NOMO-1 treated with DMSO at 0.1 percent for 48 hours (cell line): ENCODE measurements around the gene NFIC.
A peak's percentile ranks its signal among the peaks of the same experiment; 100 is the strongest.

Source experiments
- DNase-seq: peaks from one replicate; lab custom pipeline; 2025; ENCODE audit not compliant: unreplicated experiment; lab: John Stamatoyannopoulos, UW

NFIC gene

GRCh38 chr19:3481241-3482090 is 115.1 kb downstream of the NFIC start:
- no peak for DNase-seq

DNA sequence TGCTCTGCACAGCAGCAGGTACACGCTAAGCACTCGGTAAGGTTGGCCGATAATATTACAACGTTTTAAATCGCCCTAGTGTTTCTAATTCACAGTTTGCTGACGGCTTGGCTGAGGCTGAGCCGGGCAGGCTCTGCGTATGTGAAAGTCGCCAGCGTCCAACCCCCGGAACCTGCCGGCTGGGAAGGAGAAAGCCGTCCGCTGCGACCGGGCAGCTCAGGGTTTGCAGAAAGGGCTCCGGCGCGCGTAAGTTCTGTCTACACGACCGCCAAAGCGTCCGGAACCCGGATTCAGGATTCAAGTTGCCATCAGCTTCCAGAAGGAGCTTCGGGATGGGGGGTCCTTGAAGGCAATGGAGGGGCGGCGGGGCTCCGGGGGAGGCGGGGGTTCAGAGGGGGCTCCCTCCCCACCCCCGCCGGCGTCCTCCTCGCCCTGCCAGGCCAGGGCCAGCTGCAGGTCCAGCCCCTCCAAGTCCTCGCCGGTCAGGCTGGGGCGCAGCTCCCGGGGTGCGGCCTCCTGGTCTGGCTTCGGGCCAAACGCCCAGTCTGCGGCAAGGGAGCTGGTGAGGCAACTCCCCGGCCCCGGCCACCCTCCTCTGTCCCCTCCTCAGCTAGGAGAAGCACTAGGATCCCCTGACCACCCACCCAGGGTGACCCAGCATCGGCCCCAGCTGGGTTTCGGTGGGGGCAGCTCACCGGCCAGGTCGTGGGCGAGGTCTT is 116.3 kb downstream of the NFIC start:
- DNase-seq: no peak

- DNase-seq: no peak
Measured at GRCh38 chr19:3483226-3483628, 116.8 kb downstream of the NFIC start, which contains the start of gene SMIM44. TSS of gene SMIM44 (minus strand) at chr19:3483441. CDS start at chr19:3483403, 38 bp downstream.

DNA sequence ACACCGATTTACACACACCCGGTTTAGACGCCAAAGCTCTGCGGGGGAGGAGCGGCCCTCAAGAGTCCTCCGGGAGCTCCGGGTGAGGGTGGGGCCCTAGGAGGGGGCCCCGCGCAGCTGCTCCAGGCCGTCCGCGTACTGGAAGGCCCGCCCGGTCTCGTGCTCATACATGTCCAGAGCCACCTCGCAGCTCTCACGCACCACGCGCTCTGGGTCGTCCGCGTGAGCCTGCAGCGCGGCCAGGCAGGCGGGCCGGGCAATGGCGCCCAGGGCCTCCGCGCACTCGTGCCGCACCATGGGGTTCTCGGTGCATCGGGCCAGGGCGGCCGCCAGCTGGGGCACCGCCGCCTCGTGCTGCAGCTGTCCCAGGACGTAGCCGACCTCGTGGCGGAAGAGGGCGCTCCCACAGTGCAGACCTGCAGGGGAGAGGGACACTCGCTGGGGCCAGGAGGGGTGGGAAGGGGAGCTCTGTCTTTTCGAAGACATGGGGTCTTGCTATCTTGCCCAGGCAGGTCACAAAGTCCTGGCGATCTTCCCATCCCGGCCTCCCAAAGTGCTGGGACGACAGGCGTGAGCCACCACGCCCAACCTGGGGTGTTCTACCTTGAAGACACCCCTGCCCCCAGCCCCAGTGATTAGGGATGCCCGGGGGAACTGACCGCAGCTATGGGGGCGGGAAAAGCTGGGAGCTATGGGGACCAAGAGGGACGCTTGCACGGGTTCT is 125.2 kb downstream of the NFIC start:
- DNase-seq: no peak

DNA sequence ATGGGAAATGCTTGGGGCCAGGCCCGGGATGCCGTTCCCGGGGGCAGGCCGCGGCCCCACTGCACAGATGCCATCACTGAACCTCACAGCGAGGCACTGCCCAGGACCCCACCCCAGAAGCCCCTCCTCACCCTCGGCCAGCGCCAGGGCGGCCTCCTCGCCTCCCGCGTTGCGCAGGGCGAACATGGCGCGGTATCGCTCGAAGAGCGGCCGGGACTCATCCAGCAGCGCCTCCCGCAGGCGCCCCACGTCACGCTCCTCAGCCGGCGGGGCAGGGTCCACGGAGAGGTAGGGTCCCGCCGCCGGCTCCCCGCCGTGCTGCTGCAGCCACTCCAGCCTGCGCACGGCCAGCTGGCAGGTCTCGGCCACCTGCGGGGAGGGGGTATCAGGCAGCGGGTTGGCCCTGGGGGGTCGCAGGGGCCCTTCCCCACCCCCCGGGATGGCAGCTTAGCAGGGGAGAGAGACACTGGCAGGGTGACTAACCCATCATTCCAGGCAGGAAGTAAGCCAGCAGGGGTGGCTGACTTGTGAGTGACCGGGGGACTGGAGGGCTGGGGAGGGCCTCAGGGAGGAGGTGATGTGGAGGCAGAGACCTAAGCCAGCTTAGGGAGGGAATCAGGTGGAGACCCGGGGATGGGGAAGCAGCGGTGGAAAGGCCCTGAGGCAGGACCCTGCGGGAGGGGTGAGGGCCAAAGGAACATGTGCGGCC is 125.9 kb downstream of the NFIC start:
- no peak for DNase-seq

DNA sequence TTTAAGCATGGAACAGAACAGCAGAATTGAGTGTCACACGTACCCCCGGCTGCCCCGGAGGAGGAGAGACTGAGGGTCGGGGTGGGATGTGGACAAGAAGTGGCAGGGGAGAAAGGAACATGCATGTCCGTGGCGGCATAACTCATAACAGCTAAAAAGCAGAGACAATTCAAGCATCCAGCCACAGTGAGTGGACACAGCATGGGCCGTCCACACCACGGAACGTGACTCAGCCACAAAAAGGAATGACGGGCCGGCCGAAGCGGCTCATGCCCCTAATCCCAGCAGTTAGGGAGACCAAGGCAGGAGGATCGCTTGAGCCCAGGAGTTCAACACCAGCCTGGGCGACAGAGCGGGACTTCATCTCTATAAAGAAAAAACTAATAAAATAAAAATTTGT is 126.5 kb downstream of the NFIC start:
- no peak for DNase-seq

- no peak for DNase-seq
Measured at GRCh38 chr19:3493651-3494050, 127.3 kb downstream of the NFIC start.

DNA sequence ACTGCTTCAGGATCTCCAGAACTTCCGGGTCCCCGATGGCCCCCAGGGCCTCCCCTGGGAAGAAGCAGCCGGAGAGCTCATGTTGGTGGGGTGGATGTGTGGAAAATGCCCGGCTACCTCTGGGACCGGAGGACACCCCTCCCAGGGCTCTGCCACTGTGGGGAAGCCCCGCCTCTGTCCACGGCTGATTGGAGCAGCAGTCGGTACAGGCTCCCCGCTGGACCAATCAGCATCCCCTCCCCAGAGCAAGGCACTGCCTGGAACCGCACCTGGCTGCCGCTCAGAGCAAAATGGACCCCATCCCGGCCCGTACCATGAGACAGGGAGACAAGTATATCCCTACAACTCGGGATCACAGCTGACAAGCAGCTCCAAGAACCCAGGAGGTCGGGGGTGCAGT is 127.7 kb downstream of the NFIC start:
- no peak for DNase-seq

- DNase-seq: no peak
Measured at GRCh38 chr19:3494559-3494958, 128.2 kb downstream of the NFIC start.

DNA sequence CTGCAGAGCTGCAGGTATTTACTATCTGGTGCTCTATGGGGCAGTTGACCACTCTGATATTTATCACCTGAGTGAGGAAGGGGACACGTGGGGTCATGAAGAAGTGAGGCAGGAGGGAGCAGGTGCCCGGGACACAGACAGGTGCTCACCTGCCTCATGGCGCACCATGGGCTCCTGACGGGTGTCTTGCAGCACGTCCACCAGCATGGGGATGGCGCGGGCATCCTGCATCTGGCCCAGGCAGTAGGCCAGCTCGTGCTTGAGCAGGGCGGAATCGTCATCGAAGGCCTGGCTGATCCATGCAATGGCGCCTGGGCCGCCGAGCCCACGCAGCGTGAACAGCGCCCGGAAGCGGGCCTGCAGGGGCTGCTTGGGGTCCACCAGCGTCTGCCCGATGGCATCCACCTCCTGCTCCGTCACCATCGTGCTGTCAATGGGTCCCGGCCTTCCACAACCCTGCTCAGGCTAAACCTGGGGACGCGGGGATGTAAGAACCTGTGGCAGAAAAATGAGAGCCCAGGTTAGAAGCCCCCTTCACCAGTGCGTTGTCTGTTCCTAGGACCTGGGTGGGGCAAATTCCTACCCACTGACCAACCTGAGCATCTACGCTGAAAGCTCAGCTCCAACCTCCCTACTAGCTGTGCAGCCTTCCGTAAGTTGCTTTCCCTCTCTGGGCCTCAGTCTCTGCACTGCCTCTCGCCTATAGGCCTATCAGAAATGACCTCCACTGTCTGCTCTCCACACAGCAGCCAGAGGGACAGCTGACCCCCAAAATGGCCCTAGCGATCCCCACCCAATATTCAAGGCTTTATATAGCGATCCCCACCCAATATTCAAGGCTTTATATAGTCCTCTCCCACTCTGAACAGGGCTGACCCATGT is 130.2 kb downstream of the NFIC start:
- DNase-seq: no peak

GRCh38 chr19:3497757-3498520 is 131.6 kb downstream of the NFIC start:
- DNase-seq: no peak

GRCh38 chr19:3499738-3500428 is 133.5 kb downstream of the NFIC start:
- DNase-seq: no peak

- peak; percentile 93 for DNase-seq
Measured at GRCh38 chr19:3500429-3501101, 134.2 kb downstream of the NFIC start, which contains the start of gene DOHH. TSS of gene DOHH (minus strand) at chr19:3500674. CDS start at chr19:3496814, 3,860 bp downstream.

- no peak for DNase-seq
Measured at GRCh38 chr19:3501780-3502179, 135.4 kb downstream of the NFIC start.

DNA sequence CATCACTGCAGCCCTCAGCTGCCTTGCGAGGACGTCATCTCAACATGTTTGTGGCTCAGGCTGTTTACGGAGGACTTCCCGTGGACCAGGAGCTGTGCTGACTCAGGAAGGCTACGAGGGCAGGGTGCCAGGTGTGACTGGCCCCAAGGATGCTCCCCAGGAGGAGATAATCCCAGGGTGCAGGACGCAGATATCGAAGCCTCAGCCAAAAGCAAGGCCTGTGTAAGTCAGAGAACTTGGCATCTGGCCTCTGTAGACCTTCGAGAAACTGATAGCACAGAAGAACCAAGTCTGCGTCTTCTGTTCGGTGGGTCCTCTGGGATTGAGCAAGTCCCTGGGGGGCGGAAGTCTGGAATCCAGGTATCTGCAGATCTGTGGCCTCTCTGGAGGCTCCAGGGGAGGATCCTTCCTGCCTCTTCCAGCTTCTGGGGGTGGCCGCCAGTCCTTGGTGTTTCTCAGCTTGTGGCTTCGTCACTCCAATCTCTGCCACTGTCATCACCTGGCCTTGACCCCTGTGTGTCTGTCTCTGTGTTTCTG is 136.7 kb downstream of the NFIC start:
- no peak for DNase-seq

DNA sequence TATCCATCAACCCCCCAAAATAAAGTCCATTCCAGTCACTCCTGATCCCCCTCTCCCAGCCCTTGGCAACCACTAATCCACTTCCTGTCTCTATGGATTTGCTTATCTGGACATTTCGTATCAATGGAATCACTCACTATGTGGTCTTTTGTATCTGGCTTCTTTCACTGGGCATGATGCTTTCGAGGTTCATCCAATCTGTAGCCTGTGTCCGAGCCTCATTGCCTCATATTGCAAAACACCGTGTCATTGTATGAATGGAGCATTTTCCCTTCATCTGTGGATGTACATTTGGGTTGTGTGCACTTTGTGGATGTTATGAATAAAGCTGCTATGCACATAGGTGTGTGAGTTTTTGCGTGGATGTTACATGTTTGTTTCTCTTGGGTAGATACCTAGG is 138.4 kb downstream of the NFIC start:
- DNase-seq: no peak

DNA sequence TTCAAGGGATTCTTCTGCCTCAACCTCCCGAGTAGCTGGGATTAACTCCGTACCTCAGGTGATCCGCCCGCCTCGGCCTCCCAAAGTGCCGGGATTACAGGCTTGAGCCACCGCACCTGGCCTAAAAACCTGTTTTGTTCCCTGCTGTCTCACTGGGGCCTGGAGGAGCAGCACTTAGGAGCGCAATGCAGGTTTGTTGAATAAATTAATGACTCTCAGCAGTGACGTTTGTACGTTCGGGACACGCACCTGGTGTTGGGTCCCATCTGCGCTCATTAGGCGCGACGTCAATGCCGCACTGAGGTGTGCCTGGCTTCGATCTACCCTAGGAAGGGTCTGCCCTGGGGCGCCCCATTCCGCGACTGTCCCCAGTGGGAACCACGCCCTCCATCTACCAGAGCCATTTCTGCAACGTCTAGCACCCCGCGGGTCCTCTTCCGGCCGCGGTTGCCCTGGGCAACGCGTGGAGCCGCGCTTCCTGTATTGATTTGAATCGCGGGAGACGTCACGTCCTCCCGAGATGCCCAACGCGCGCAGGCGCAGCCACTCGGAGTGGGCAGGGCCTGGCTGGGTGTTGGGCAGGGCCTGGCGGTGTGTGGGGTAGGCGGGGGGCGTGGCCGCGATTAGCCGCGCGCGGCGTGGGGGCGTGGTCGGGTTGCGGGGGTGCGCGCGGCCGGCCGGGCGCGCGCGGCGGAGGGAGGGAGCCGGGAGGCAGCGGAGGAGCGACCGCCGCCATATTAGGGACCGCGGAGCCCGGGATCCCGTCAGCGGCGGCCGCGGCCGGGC is 139.4 kb downstream of the NFIC start, which contains the start of gene FZR1:
Gene FZR1 (plus strand): TSS at position 714 of the 786 bp plus-strand sequence. CDS start 16,679 bp downstream, outside the sequence.
- peak; percentile 94 for DNase-seq
